GM23338 (cell line): ENCODE measurements around the gene CACNA1H. TPM values are rescaled to one million over a fixed set of nuclear protein-coding genes. Genes with fewer than 3 reads are reported as not detected.

ENCODE experiments used
- ATAC-seq: fragments of 200-7000 bp; cut with Tn5 transposase; 3 replicates; pipeline ENCODE4 v1.9.1; 2020
- DNase-seq: peaks from one replicate; pipeline ENCODE4 v3.0.0-alpha.2; 2015; ENCODE audit warnings: low spot score
- H2AFZ ChIP-seq: fragments of 200-600 bp; sonication (generic); 2 replicates; pipeline ENCODE4 v1.8.0; 2016; ENCODE audit warnings: antibody characterized with exemption, mild to moderate bottlenecking, moderate library complexity
- H3F3A ChIP-seq: fragments of 200-600 bp; sonication (generic); replicated peaks from 2 replicates; pipeline ENCODE4 v1.8.0; 2017; ENCODE audit warnings: antibody characterized with exemption, mixed run types, low read depth
- H3K27ac ChIP-seq: fragments of 200-600 bp; sonication (generic); 2 replicates; pipeline ENCODE4 v1.6.1; 2016; ENCODE audit warnings: low read depth
- H3K27me3 ChIP-seq: fragments of 200-600 bp; sonication (generic); 2 replicates; pipeline ENCODE4 v1.8.0; 2016; ENCODE audit warnings: mild to moderate bottlenecking, mixed run types, moderate library complexity; ENCODE audit not compliant: insufficient read depth
- H3K36me3 ChIP-seq: fragments of 200-600 bp; sonication (generic); 2 replicates; pipeline ENCODE4 v1.8.0; 2016; ENCODE audit warnings: mild to moderate bottlenecking; ENCODE audit not compliant: insufficient read depth
- H3K4me1 ChIP-seq: fragments of 200-600 bp; sonication (generic); 2 replicates; pipeline ENCODE4 v1.8.0; 2016; ENCODE audit warnings: mild to moderate bottlenecking, moderate library complexity; ENCODE audit not compliant: insufficient read depth
- H3K4me2 ChIP-seq: fragments of 200-600 bp; sonication (generic); 2 replicates; pipeline ENCODE4 v1.7.1; 2017; ENCODE audit warnings: mixed run types
- H3K4me3 ChIP-seq: fragments of 200-600 bp; sonication (generic); 2 replicates; pipeline ENCODE4 v1.6.1; 2016; ENCODE audit warnings: mixed run types
- H3K79me2 ChIP-seq: fragments of 200-600 bp; sonication (generic); replicated peaks from 2 replicates; pipeline ENCODE4 v1.8.0; 2017; ENCODE audit warnings: mild to moderate bottlenecking; ENCODE audit not compliant: insufficient read depth
- H3K9me2 ChIP-seq: fragments of 200-600 bp; sonication (generic); 2 replicates; pipeline ENCODE4 v1.8.0; 2017; ENCODE audit not compliant: insufficient read depth
- H4K20me1 ChIP-seq: fragments of 200-600 bp; sonication (generic); replicated peaks from 2 replicates; pipeline ENCODE4 v1.8.0; 2017; ENCODE audit warnings: mild to moderate bottlenecking; ENCODE audit not compliant: insufficient read depth
- H3K27ac Mint-ChIP-seq: 2 replicates; pipeline ENCODE4 v1.8.0; 2020; ENCODE audit warnings: inconsistent platforms, mild to moderate bottlenecking, moderate library complexity, mixed read lengths
- H3K27me3 Mint-ChIP-seq: 3 replicates; pipeline ENCODE4 v1.8.0; 2022; ENCODE audit warnings: low read depth, mild to moderate bottlenecking, moderate library complexity, mixed read lengths, inconsistent platforms; ENCODE audit not compliant: insufficient read depth, poor library complexity
- H3K36me3 Mint-ChIP-seq: 3 replicates; pipeline ENCODE4 v1.8.0; 2021; ENCODE audit warnings: low read depth, mild to moderate bottlenecking, inconsistent platforms, moderate library complexity, mixed read lengths
- H3K4me1 Mint-ChIP-seq: 3 replicates; pipeline ENCODE4 v1.8.0; 2020; ENCODE audit warnings: mild to moderate bottlenecking, inconsistent platforms, mixed read lengths
- H3K4me3 Mint-ChIP-seq: 3 replicates; pipeline ENCODE4 v1.8.0; 2021; ENCODE audit warnings: moderate library complexity, mild to moderate bottlenecking, inconsistent platforms, mixed read lengths
- H3K9me3 Mint-ChIP-seq: 3 replicates; pipeline ENCODE4 v1.8.0; 2020; ENCODE audit warnings: moderate library complexity, mild to moderate bottlenecking, inconsistent platforms, mixed read lengths
- CREB1 ChIP-seq: fragments of 250-450 bp; sonication (Bioruptor Pico); IDR thresholded peaks from 2 replicates; pipeline ENCODE4 v1.5.0; 2020; ENCODE audit warnings: low read depth, mild to moderate bottlenecking, moderate library complexity
- CTCF ChIP-seq, 2 experiments: fragments of 200-600 bp in 1 of 2; sonication (generic) in 1 of 2; conservative IDR thresholded peaks; 2 replicates each; pipeline versions ENCODE4 v1.5.1 to v1.6.1; 2016 to 2017; ENCODE audit warnings: antibody characterized with exemption in 2 of 2, low read depth in 2 of 2, mild to moderate bottlenecking in 2 of 2, moderate library complexity in 1 of 2
- EZH2phosphoT487 ChIP-seq: fragments of 200-600 bp; sonication (generic); IDR thresholded peaks from one replicate; pipeline ENCODE4 v1.8.1; 2018; ENCODE audit warnings: antibody characterized with exemption; ENCODE audit not compliant: unreplicated experiment
- ZNF114 ChIP-seq: fragments of 250-450 bp; sonication (Bioruptor Pico); IDR thresholded peaks from 2 replicates; pipeline ENCODE4 v1.5.0; 2020; ENCODE audit warnings: mild to moderate bottlenecking, moderate library complexity
- ZNF331 ChIP-seq: fragments of 250-450 bp; sonication (Bioruptor Pico); IDR thresholded peaks from 2 replicates; pipeline ENCODE4 v1.5.0; 2020; ENCODE audit warnings: low read depth, mild to moderate bottlenecking, moderate library complexity
- ZNF462 ChIP-seq: fragments of 250-450 bp; sonication (Bioruptor Pico); IDR thresholded peaks from 2 replicates; pipeline ENCODE4 v1.5.0; 2020; ENCODE audit warnings: mild to moderate bottlenecking, moderate library complexity
- polyA plus RNA-seq: library from polyadenylated mRNA; unstranded; fragments of >200 nt; fragmentation: Nextera tagmentation; extraction: Ambion mirVana; gene quantifications from 2 replicates; pipeline ENCODE4 v1.2.1, GENCODE V29; 2016
- total RNA-seq: library from RNA; depleted of rRNA; stranded (reverse); fragments of >200 nt; shearing (Covaris generic); gene quantifications from 2 replicates; pipeline ENCODE4 v1.2.3, GENCODE V29; 2014
- TF ChIP-seq, protein P1 (sequence below): IDR thresholded peaks from one replicate; pipeline ENCODE4 v1.6.1; 2018; ENCODE audit warnings: antibody characterized with exemption; ENCODE audit not compliant: unreplicated experiment

Gene CACNA1H
- total and polyA plus RNA-seq, 2 experiments from 2014 or later, result 3.5 to 43.3 TPM

DNA sequence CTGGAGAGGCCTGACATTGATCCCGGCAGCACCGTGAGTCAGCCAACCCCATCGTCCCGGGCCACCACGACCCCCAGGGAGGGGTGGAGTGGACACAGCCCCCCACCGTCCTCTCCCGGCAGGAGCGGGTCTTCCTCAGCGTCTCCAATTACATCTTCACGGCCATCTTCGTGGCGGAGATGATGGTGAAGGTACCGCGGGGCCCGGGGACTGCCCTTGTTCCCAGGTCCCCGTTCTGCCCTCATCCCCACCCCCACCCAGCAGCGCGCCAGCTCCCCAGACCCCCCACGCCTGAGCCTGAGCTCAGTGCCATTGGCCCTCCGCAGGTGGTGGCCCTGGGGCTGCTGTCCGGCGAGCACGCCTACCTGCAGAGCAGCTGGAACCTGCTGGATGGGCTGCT is 57.6 kb downstream of the CACNA1H start (continued):
- TF ChIP-seq, protein P1, sequence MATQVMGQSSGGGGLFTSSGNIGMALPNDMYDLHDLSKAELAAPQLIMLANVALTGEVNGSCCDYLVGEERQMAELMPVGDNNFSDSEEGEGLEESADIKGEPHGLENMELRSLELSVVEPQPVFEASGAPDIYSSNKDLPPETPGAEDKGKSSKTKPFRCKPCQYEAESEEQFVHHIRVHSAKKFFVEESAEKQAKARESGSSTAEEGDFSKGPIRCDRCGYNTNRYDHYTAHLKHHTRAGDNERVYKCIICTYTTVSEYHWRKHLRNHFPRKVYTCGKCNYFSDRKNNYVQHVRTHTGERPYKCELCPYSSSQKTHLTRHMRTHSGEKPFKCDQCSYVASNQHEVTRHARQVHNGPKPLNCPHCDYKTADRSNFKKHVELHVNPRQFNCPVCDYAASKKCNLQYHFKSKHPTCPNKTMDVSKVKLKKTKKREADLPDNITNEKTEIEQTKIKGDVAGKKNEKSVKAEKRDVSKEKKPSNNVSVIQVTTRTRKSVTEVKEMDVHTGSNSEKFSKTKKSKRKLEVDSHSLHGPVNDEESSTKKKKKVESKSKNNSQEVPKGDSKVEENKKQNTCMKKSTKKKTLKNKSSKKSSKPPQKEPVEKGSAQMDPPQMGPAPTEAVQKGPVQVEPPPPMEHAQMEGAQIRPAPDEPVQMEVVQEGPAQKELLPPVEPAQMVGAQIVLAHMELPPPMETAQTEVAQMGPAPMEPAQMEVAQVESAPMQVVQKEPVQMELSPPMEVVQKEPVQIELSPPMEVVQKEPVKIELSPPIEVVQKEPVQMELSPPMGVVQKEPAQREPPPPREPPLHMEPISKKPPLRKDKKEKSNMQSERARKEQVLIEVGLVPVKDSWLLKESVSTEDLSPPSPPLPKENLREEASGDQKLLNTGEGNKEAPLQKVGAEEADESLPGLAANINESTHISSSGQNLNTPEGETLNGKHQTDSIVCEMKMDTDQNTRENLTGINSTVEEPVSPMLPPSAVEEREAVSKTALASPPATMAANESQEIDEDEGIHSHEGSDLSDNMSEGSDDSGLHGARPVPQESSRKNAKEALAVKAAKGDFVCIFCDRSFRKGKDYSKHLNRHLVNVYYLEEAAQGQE, result no peak
- TF ChIP-seq CREB1 (CRISPR knock-in tag), result no peak

DNA sequence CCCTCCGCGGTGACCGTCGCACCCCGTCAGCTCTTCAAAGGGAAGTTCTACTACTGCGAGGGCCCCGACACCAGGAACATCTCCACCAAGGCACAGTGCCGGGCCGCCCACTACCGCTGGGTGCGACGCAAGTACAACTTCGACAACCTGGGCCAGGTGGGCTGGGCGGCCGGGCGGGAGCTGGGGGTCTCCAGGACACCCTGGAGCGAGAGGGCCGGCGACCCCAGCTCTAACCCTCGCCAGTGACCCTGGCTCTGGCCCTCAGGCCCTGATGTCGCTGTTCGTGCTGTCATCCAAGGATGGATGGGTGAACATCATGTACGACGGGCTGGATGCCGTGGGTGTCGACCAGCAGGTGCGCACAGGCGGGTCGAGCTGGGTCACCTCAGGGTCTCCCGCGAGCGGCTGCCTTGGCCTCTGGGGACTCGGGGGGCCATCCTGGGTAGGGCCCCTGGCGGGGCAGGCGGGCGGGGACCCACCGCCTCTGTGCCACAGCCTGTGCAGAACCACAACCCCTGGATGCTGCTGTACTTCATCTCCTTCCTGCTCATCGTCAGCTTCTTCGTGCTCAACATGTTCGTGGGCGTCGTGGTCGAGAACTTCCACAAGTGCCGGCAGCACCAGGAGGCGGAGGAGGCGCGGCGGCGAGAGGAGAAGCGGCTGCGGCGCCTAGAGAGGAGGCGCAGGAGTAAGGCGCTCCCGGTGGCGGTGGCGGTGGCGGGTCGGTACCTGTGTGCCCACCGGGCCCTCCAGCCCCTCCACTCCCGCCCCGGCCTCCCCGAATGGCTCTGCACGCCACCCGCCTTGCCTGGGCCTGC is 58.8 kb downstream of the CACNA1H start:
- Mint-ChIP-seq H3K4me3 (no peak overlapping the region), H3K36me3 (0 out of 3 replicates have a peak, but pooled peaks cover 3% of the 10 kb centered on the region), H3K9me3 (no peaks in the 10 kb centered on the region), H3K27me3 (peaks cover 14% of the 10 kb centered on the region), H3K27ac (no peak overlapping the region), H3K4me1 (no peaks in the 10 kb centered on the region)
- ATAC-seq, result no peak
- no peaks in the 10 kb centered on the region for H3F3A ChIP-seq
- no peaks in the 10 kb centered on the region for H3K79me2 ChIP-seq
- H2AFZ ChIP-seq, result no peak overlapping the region
- H3K4me1 ChIP-seq, result no peaks in the 10 kb centered on the region
- TF ChIP-seq ZNF331 (CRISPR knock-in tag), result no peak
- TF ChIP-seq EZH2phosphoT487, result no peak
- no peak for TF ChIP-seq ZNF114
- no peak for TF ChIP-seq ZNF462 (CRISPR knock-in tag)
- no peak for TF ChIP-seq CTCF (conservative IDR thresholded peaks at IDR 0.05; ENCODE audit: low read depth in 2 of 2)
- no peak for TF ChIP-seq CREB1 (CRISPR knock-in tag)
- no peaks in the 10 kb centered on the region for H4K20me1 ChIP-seq
- no peaks in the 10 kb centered on the region for H3K27me3 ChIP-seq
- no peak for DNase-seq
- H3K4me3 ChIP-seq, result no peak overlapping the region
- H3K4me2 ChIP-seq, result no peak overlapping the region
- no peaks in the 10 kb centered on the region for H3K36me3 ChIP-seq
- H3K27ac ChIP-seq, result no peak overlapping the region
- no peaks in the 10 kb centered on the region for H3K9me2 ChIP-seq
